ENCODE measurements around the gene TEX50.
"Not testable (repeated sequence)": the region's sequence is repeated elsewhere in the genome, so short reads cannot be mapped to it uniquely, and the experiment has no call there.

Gene TEX50

DNA sequence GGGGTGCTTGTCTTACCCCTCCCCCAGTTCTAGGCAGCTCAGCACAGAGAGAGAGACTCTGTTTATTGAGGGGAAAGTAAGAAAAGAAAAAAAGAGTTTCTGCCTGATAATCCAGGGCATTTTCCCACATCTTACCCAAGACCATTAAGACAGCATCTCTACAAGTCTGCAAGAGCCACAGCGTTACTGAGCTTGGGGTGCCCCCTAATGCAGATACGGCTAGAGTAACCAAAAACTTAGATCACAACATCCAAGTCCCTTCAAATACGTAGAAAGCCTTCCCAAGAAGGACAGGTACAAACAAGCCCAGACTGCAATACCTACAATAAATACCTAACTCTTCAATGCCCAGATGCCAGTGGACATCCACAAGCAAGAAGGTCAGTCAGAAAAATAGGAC, 6.2 kb upstream of the TEX50 start:
- Histone ChIP-seq H3K4me1 (ENCODE audit: control insufficient read depth in 5 of 5, insufficient read depth in 5 of 5, low read length in 5 of 5) (no peaks in the 10 kb centered on the region), H3K27me3 (ENCODE audit: control insufficient read depth in 5 of 5, insufficient read depth in 4 of 5, low read length in 5 of 5) (no peaks in the 10 kb centered on the region), H3K27ac (ENCODE audit: low read depth, low read length) (no peak overlapping the region), H3K4me3 (ENCODE audit: low read depth in 1 of 5, low read length in 5 of 5) (no peak overlapping the region), H3K9me3 (ENCODE audit: control insufficient read depth in 5 of 5, low read length in 5 of 5) (no peaks in the 10 kb centered on the region), H3K36me3 (ENCODE audit: control insufficient read depth in 5 of 5, insufficient read depth in 5 of 5, low read length in 5 of 5) (no peaks in the 10 kb centered on the region), H3K9ac (ENCODE audit: low read length in 5 of 5) (no peak overlapping the region)

DNA sequence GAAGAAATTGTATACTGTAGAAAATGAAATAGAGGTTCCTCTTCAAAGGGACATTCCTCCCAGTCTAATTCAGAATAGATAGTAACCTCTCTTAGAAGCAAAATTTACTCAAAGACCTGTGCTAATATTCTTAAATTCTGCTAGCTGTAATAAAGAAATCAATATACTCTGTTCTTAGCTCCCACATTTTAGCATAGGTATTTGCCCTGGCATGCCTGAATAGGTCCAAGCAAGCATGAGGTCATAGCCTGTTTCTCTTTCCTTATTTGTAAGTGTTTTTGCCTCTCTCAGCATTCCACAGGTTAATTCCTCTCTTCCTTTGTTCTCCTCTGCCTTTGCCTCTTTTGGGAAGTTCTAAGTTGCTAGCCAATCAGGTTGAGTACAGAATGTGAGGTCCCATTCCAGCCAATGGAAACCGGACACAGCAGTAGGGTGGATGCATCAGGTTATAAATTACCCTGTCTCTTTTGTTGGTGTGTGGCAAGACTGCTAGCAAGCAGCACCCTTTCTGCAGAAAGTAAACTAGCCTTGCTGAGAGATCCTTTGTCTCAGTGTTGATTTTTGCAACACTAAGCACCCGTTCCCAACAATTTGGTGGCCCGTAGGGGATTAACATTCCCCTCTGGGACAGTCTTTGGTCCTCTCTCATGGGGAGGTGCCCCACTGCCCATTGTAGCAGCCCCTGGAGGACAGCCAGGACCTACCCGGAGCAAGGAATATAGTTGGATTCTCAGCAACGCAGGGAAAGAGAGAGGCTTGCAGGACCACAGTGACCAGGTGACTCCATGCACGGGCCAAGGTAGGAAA, 2.3 kb downstream of the TEX50 start:
- H3K27ac ChIP-seq (ENCODE audit: low read depth, low read length); H3K9ac ChIP-seq (ENCODE audit: low read length in 5 of 5); H3K9me3 ChIP-seq (ENCODE audit: control insufficient read depth in 5 of 5, low read length in 5 of 5); H3K27me3 ChIP-seq (ENCODE audit: control insufficient read depth in 5 of 5, insufficient read depth in 4 of 5, low read length in 5 of 5); H3K36me3 ChIP-seq (ENCODE audit: control insufficient read depth in 5 of 5, insufficient read depth in 5 of 5, low read length in 5 of 5); H3K4me3 ChIP-seq (ENCODE audit: low read depth in 1 of 5, low read length in 5 of 5); H3K4me1 ChIP-seq (ENCODE audit: control insufficient read depth in 5 of 5, insufficient read depth in 5 of 5, low read length in 5 of 5): not testable (repeated sequence)

DNA sequence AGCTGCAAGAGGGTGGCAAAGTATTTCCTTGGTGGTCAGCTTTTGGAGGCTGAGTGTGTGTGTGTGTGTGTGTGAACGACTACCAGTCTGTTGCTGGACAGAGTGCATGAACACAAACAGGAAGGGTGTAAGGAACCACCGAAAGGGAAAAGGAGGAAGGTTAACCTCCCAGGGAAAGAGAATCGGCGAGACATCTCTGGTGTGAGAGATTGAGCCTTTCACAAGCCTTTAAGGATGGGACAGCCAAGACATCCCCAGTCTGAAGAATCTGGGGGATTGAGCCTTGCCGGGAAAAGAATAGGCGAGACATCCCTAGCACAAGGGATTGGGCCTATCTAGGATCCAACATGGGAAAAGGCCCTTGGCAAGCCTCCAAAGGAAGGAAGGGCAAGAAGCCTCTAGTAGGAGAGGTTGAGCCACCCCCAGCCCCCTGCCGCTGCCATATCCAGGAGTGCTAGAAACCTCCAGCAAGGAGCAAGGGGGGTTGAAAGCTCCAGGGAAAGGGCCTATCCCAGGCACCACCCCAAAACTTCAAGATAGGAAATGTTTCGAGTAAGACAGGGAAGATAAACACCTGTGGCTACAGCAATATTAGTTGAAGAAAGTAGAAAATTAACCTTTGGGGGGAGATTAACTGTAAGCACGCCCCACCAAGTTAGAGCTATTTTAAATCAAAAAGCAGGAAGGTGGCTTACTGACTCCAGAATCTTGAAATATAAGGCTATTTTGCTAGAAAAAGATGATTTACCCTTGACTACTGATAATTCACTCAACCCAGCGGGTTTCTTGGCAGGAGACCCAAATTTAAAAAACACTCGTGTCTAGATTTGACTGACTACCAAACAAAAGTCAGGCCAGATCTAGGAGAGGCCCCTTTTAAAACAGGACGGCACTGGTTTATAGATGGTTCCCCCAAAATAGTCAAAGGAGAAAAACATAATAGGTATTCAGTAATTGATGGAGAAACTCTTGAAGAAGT, 3.2 kb downstream of the TEX50 start:
- Histone ChIP-seq H3K27me3 (ENCODE audit: control insufficient read depth in 5 of 5, insufficient read depth in 4 of 5, low read length in 5 of 5) (no peaks in the 10 kb centered on the region), H3K9me3 (ENCODE audit: control insufficient read depth in 5 of 5, low read length in 5 of 5) (peaks cover 0 to 5% (median 5%) of the 10 kb centered on the region in 5 donors), H3K4me3 (ENCODE audit: low read depth in 1 of 5, low read length in 5 of 5) (no peak overlapping the region), H3K36me3 (ENCODE audit: control insufficient read depth in 5 of 5, insufficient read depth in 5 of 5, low read length in 5 of 5) (no peaks in the 10 kb centered on the region), H3K4me1 (ENCODE audit: control insufficient read depth in 5 of 5, insufficient read depth in 5 of 5, low read length in 5 of 5) (no peaks in the 10 kb centered on the region), H3K27ac (ENCODE audit: low read depth, low read length) (no peak overlapping the region), H3K9ac (ENCODE audit: low read length in 5 of 5) (no peak overlapping the region)

DNA sequence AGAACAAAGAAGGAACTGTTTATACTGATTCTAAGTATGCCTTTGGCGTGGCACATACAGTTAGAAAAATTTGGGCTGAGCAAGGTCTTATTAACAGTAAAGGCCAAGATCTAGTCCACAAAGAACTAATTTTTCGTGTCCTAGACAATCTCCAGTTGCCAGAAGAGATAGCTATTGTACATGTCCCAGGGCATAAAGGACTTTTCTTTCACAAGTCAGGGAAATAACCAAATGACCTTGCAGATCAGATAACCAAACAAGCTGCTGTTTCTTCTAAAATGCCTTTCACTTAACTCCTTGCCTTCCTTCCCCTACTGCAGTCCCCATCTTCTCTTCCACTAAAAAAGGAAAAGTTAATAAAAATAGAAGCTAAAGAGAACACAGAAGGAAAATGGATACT, 4.0 kb downstream of the TEX50 start:
- no peak overlapping the region for H3K9ac ChIP-seq (ENCODE audit: low read length in 5 of 5)
- no peak overlapping the region for H3K27ac ChIP-seq (ENCODE audit: low read depth, low read length)
- H3K4me1 ChIP-seq (ENCODE audit: control insufficient read depth in 5 of 5, insufficient read depth in 5 of 5, low read length in 5 of 5) = no peaks in the 10 kb centered on the region
- no peak overlapping the region for H3K4me3 ChIP-seq (ENCODE audit: low read depth in 1 of 5, low read length in 5 of 5)
- peaks cover 0 to 5% (median 5%) of the 10 kb centered on the region in 5 donors for H3K9me3 ChIP-seq (ENCODE audit: control insufficient read depth in 5 of 5, low read length in 5 of 5)
- H3K27me3 ChIP-seq (ENCODE audit: control insufficient read depth in 5 of 5, insufficient read depth in 4 of 5, low read length in 5 of 5) = no peaks in the 10 kb centered on the region
- no peaks in the 10 kb centered on the region for H3K36me3 ChIP-seq (ENCODE audit: control insufficient read depth in 5 of 5, insufficient read depth in 5 of 5, low read length in 5 of 5)

DNA sequence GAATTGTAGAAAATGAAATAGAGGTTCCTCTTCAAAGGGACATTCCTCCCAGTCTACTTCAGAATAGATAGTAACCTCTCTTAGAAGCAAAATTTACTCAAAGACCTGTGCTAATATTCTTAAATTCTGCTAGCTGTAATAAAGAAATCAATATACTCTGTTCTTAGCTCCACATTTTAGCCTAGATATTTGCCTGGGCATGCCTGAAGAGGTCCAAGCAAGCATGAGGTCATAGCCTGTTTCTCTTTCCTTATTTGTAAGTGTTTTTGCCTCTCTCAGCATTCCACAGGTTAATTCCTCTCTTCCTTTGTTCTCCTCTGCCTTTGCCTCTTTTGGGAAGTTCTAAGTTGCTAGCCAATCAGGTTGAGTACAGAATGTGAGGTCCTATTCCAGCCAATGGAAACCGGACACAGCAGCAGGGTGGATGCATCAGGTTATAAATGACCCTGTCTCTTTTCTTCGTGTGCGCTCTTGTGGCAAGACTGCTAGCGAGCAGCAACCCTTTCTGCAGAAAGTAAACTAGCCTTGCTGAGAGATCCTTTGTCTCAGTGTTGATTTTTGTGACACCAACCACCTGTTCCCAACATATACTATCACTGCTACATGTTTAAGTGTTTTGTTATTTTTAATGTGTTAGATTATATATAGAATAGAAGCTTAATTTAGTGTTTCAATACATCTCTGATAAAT, 7.5 kb downstream of the TEX50 start:
- not testable (repeated sequence) for H3K27me3 ChIP-seq (ENCODE audit: control insufficient read depth in 5 of 5, insufficient read depth in 4 of 5, low read length in 5 of 5); H3K36me3 ChIP-seq (ENCODE audit: control insufficient read depth in 5 of 5, insufficient read depth in 5 of 5, low read length in 5 of 5); H3K9me3 ChIP-seq (ENCODE audit: control insufficient read depth in 5 of 5, low read length in 5 of 5); H3K4me1 ChIP-seq (ENCODE audit: control insufficient read depth in 5 of 5, insufficient read depth in 5 of 5, low read length in 5 of 5); H3K9ac ChIP-seq (ENCODE audit: low read length in 5 of 5); H3K4me3 ChIP-seq (ENCODE audit: low read depth in 1 of 5, low read length in 5 of 5); H3K27ac ChIP-seq (ENCODE audit: low read depth, low read length)

DNA sequence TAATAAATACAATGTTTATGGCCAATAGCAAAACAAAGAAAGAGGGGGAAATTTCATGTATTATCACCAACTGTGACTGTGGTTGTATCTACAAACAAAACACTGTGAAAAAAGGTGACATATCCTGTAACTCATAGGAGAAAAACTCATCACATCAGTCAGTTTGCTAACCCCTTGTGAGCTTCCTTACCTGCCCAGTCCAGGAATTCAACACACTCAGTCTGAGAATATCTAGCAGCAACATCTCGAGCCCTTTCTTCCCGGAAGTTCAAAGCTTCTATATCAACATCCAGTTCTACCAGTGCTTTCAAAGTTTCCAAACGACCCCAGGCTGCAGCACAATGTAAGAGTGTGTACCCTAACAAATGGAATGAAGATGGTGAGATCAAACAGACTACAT, 11.5 kb downstream of the TEX50 start:
- Histone ChIP-seq H3K27ac (ENCODE audit: low read depth, low read length) (no peak overlapping the region), H3K9ac (ENCODE audit: low read length in 5 of 5) (no peak overlapping the region), H3K36me3 (ENCODE audit: control insufficient read depth in 5 of 5, insufficient read depth in 5 of 5, low read length in 5 of 5) (no peaks in the 10 kb centered on the region), H3K9me3 (ENCODE audit: control insufficient read depth in 5 of 5, low read length in 5 of 5) (no peaks in the 10 kb centered on the region), H3K4me1 (ENCODE audit: control insufficient read depth in 5 of 5, insufficient read depth in 5 of 5, low read length in 5 of 5) (no peaks in the 10 kb centered on the region), H3K27me3 (ENCODE audit: control insufficient read depth in 5 of 5, insufficient read depth in 4 of 5, low read length in 5 of 5) (no peaks in the 10 kb centered on the region), H3K4me3 (ENCODE audit: low read depth in 1 of 5, low read length in 5 of 5) (no peak overlapping the region)

DNA sequence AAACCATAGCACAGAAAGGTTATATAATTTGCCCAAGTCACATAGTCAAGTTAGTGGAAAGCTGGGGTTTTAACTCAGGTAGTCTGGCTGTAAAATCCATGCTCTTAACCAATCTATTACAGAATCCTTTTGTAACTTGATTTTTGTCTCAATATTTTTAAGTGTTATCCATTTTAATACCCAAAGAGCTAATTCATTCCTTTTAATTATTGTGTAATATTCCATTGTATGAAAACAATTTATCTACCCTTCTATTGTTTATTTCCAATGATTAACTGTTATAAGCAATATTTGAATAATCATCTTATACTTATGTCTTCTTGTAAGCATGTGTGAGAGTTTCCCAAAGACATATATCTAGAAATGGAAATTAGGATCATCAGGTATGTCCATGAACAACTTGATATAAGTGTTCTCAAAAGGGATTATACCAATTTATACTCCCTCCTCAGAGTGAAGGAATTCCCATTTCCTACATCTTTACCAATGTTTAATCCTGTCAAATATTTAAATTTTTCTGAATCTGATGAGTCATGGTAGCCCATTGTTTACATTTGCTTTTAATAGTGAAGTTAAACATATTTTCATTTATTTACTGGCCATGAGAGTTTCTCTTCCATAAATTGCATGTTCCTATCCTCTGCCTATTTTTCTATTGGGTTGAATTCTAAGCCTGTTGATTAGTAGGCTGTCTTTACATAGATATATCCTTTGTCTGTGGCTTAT, 13.9 kb downstream of the TEX50 start:
- Histone ChIP-seq H3K27ac (ENCODE audit: low read depth, low read length) (no peak overlapping the region), H3K9ac (ENCODE audit: low read length in 5 of 5) (no peak overlapping the region), H3K36me3 (ENCODE audit: control insufficient read depth in 5 of 5, insufficient read depth in 5 of 5, low read length in 5 of 5) (no peaks in the 10 kb centered on the region)

DNA sequence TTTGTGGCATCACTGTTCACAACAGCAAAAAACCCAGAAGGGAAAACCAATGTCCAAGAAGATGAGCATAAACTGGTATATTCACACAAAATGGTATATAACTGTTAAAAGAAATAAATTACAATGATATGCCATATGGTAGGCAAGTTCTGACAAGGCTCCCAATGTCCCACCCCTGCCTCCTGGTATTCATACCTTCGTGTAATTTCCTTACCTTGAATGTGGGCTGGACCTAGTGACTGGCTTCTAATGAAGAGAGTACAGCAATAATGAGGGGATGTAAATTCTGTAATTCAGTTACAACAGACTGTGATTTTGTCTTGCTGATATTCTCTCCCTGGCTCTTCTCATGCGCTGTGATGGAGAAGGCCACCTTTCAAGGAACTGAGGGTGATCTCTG, 25.2 kb downstream of the TEX50 start:
- Histone ChIP-seq H3K9ac (ENCODE audit: low read length in 5 of 5) (no peak overlapping the region), H3K4me3 (ENCODE audit: low read depth in 1 of 5, low read length in 5 of 5) (no peak overlapping the region), H3K27me3 (ENCODE audit: control insufficient read depth in 5 of 5, insufficient read depth in 4 of 5, low read length in 5 of 5) (no peaks in the 10 kb centered on the region), H3K9me3 (ENCODE audit: control insufficient read depth in 5 of 5, low read length in 5 of 5) (peaks cover 0 to 4% (median 0%) of the 10 kb centered on the region in 5 donors), H3K36me3 (ENCODE audit: control insufficient read depth in 5 of 5, insufficient read depth in 5 of 5, low read length in 5 of 5) (no peaks in the 10 kb centered on the region), H3K27ac (ENCODE audit: low read depth, low read length) (no peak overlapping the region), H3K4me1 (ENCODE audit: control insufficient read depth in 5 of 5, insufficient read depth in 5 of 5, low read length in 5 of 5) (no peaks in the 10 kb centered on the region)

More for the DNA sequence above, 13.9 kb downstream of the TEX50 start:
- no peaks in the 10 kb centered on the region for H3K9me3 ChIP-seq (ENCODE audit: control insufficient read depth in 5 of 5, low read length in 5 of 5)
- H3K4me3 ChIP-seq (ENCODE audit: low read depth in 1 of 5, low read length in 5 of 5) = no peak overlapping the region
- H3K27me3 ChIP-seq (ENCODE audit: control insufficient read depth in 5 of 5, insufficient read depth in 4 of 5, low read length in 5 of 5) = no peaks in the 10 kb centered on the region
- no peaks in the 10 kb centered on the region for H3K4me1 ChIP-seq (ENCODE audit: control insufficient read depth in 5 of 5, insufficient read depth in 5 of 5, low read length in 5 of 5)

DNA sequence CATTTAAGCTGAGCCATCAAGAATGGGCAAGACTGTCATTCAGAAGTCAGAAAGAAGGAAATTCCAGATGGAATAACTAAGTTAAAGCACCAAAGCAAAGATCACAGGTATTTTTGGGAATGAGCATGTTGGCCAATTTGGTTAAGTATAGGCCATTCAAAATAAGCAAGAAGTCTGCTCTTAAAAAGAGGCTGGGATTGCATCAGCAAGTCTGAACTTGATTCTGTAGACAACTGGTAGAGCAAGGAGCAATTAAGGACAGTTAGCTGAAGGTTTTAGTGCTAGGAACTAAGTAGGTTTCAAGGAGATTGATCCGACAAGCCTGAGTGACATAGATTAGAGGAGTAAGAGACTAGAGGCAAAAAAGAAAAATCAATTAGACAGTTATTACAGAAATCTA, 26.1 kb downstream of the TEX50 start:
- H3K9me3 ChIP-seq (ENCODE audit: control insufficient read depth in 5 of 5, low read length in 5 of 5) = no peaks in the 10 kb centered on the region
- H3K9ac ChIP-seq (ENCODE audit: low read length in 5 of 5) = no peak overlapping the region
- H3K4me3 ChIP-seq (ENCODE audit: low read depth in 1 of 5, low read length in 5 of 5) = no peak overlapping the region
- no peaks in the 10 kb centered on the region for H3K4me1 ChIP-seq (ENCODE audit: control insufficient read depth in 5 of 5, insufficient read depth in 5 of 5, low read length in 5 of 5)
- no peak overlapping the region for H3K27ac ChIP-seq (ENCODE audit: low read depth, low read length)
- H3K36me3 ChIP-seq (ENCODE audit: control insufficient read depth in 5 of 5, insufficient read depth in 5 of 5, low read length in 5 of 5) = no peaks in the 10 kb centered on the region
- no peaks in the 10 kb centered on the region for H3K27me3 ChIP-seq (ENCODE audit: control insufficient read depth in 5 of 5, insufficient read depth in 4 of 5, low read length in 5 of 5)

Data from subcutaneous abdominal adipose tissue (tissue), 5 donors.